ENCODE data around the gene NAPSA. TPM values are rescaled to one million over a fixed set of nuclear protein-coding genes. Genes with fewer than 3 reads are reported as not detected.

NAPSA gene
- polyA plus RNA-seq, 1 experiment = 0.32 TPM

GRCh38 chr19:50371914-50372475, 6.6 kb upstream of the NAPSA start:
- Histone ChIP-seq H3K4me3 (ENCODE audit: low read depth, low read length) (no peak overlapping the region), H3K27me3 (ENCODE audit: control insufficient read depth, insufficient read depth, low read length) (no peaks in the 10 kb centered on the region), H3K36me3 (ENCODE audit: control insufficient read depth, insufficient read depth, low read length) (no peaks in the 10 kb centered on the region)
- no peak for TF ChIP-seq CTCF (IDR thresholded peaks at IDR 0.05; ENCODE audit: insufficient read depth, low read depth, low read length)
- ChIA-PET CTCF (interaction anchor here (0.9 kb wide), 1 partner anchor 10 kb away, joined by 3 read pairs; no protein-coding TSS in a partner anchor), POLR2A (no interaction called here)
- no peak for DNase-seq (ENCODE audit: low read depth)

- TF ChIP-seq CTCF (IDR thresholded peaks at IDR 0.05; ENCODE audit: insufficient read depth, low read depth, low read length) = peak; percentile 86
- H3K27me3 ChIP-seq (ENCODE audit: control insufficient read depth, insufficient read depth, low read length) = no peaks in the 10 kb centered on the region
- H3K4me3 ChIP-seq (ENCODE audit: low read depth, low read length) = peak overlapping the region; percentile 86
- no peaks in the 10 kb centered on the region for H3K36me3 ChIP-seq (ENCODE audit: control insufficient read depth, insufficient read depth, low read length)
- POLR2A ChIA-PET = interaction anchor here (0.6 to 1.1 kb wide), 3 partner anchors 92 to 391 kb away, joined by 3 to 9 read pairs (median 3); no protein-coding TSS in a partner anchor
- CTCF ChIA-PET = interaction anchor here (0.6 to 8.0 kb wide), 25 partner anchors 11 to 553 kb away, joined by 3 to 82 read pairs (median 3); partner anchors contain the start of genes JOSD2, POLD1 and SPIB
- peak; percentile 44 for DNase-seq (ENCODE audit: low read depth)
These were observed 3.5 kb upstream of the NAPSA start for GRCh38 chr19:50368649-50369570.

- Histone ChIP-seq H3K4me3 (ENCODE audit: low read depth, low read length) (no peak overlapping the region), H3K36me3 (ENCODE audit: control insufficient read depth, insufficient read depth, low read length) (no peaks in the 10 kb centered on the region), H3K27me3 (ENCODE audit: control insufficient read depth, insufficient read depth, low read length) (no peaks in the 10 kb centered on the region)
- TF ChIP-seq CTCF (IDR thresholded peaks at IDR 0.05; ENCODE audit: insufficient read depth, low read depth, low read length) = no peak
- no peak for DNase-seq (ENCODE audit: low read depth)
- ChIA-PET CTCF (interaction anchor here (0.7 to 8.0 kb wide), 5 partner anchors 10 to 100 kb away, joined by 3 to 82 read pairs (median 3); no protein-coding TSS in a partner anchor), POLR2A (no interaction called here)
These were observed 2.6 kb downstream of the NAPSA start for GRCh38 chr19:50362656-50363424.

GRCh38 chr19:50362030-50362412, 3.4 kb downstream of the NAPSA start:
- no peaks in the 10 kb centered on the region for H3K27me3 ChIP-seq (ENCODE audit: control insufficient read depth, insufficient read depth, low read length)
- no peaks in the 10 kb centered on the region for H3K36me3 ChIP-seq (ENCODE audit: control insufficient read depth, insufficient read depth, low read length)
- no peak for TF ChIP-seq CTCF (IDR thresholded peaks at IDR 0.05; ENCODE audit: insufficient read depth, low read depth, low read length)
- no peak for DNase-seq (ENCODE audit: low read depth)
- ChIA-PET CTCF (interaction anchor here (1.4 to 1.7 kb wide), 3 partner anchors 9 to 54 kb away, joined by 3 to 6 read pairs (median 3); no protein-coding TSS in a partner anchor), POLR2A (no interaction called here)
- H3K4me3 ChIP-seq (ENCODE audit: low read depth, low read length) = no peak overlapping the region
